ENCODE data around the gene ATP11B.

The ATP11B gene

GRCh38 chr3:182962166-182962565 is 168.9 kb downstream of the ATP11B start:
- no peak for DNase-seq

- DNase-seq: no peak
These were observed 170.9 kb downstream of the ATP11B start for GRCh38 chr3:182964179-182964578.

- DNase-seq: no peak
These were observed 172.6 kb downstream of the ATP11B start for GRCh38 chr3:182965861-182966366.

GRCh38 chr3:182967218-182968204 is 174.2 kb downstream of the ATP11B start:
- no peak for DNase-seq

- DNase-seq: no peak
These were observed 176.0 kb downstream of the ATP11B start for GRCh38 chr3:182969277-182969676.

- DNase-seq: no peak
These were observed 176.5 kb downstream of the ATP11B start for GRCh38 chr3:182969853-182970252.

- no peak for DNase-seq
These were observed 177.6 kb downstream of the ATP11B start for GRCh38 chr3:182970811-182971418.

Measured in T1000 (cell line).